Heart left ventricle (tissue), 13 donors: Measurements from ENCODE around the gene GALNTL6.

Experiments
- CTCF ChIP-seq, 12 donors: fragments of 200-600 bp; sonication (generic) in 4 of 12; IDR thresholded peaks; one replicate each; pipeline versions ENCODE4 v1.5.0 to v1.8.0; 2018 to 2022; ENCODE audit warnings: antibody characterized with exemption in 12 of 12, mild to moderate bottlenecking in 5 of 12
- POLR2A ChIP-seq, 2 donors: fragments of 450-650 bp; IDR thresholded peaks; one replicate each; pipeline ENCODE4 v1.6.1; 2017; ENCODE audit warnings: antibody characterized with exemption in 2 of 2, mild to moderate bottlenecking in 2 of 2, moderate library complexity in 2 of 2
- donor health status: ischemic (EF 13 %, LVEDD 7.1; RV severe dilation, severe dysfunction).
- donor health status: DM: no; HTN: yes; CAD: no.
- donor health status: DM: no; HTN: no; CAD: no.
- donor health status: ischemic (EF 25% LVEDD 6.9; RV normal size, moderate dysfunction).
- donor health status: ischemic (EF 25% LVEDD 5.7; RV mildly dilated, moderate dysfunction).
- donor health status: ischemic (EF 35%, LVEDD 5.7; RV mildly dilated, moderate dysfunction).
- donor health status: nonischemic (EF 11% LVEDD 7.7; RV severe dilation, severe dysfunction).
- donor health status: DM: yes; HTN: yes; CAD: no.
- donor health status: PGD.
- donor health status: ischemic (EF 29% LVEDD 5.4; RV normal size, mild dysfunction).
- donor health status: nonischemic (EF 23%, LVEDD 6.1; RV moderate dilation, normal function).

GRCh38 chr4:171891038-171891437, 77.8 kb downstream of the GALNTL6 start:
- TF ChIP-seq CTCF (IDR thresholded peaks at IDR 0.05) (no peak), POLR2A (IDR thresholded peaks at IDR 0.05) (no peak)
